A549 (cell line): ENCODE measurements around the gene RUVBL1.
"Not testable (repeated sequence)": the region's sequence is repeated elsewhere in the genome, so short reads cannot be mapped to it uniquely, and the experiment has no call there.

Source experiments
- ATOH8 ChIP-seq: fragments of 250-450 bp; sonication (Bioruptor Pico); IDR thresholded peaks from 2 replicates; pipeline ENCODE4 v1.5.0; 2020; ENCODE audit warnings: low read depth, mild to moderate bottlenecking, moderate library complexity
- CTCF ChIP-seq: fragments of >200 bp; sonication (Bioruptor Twin); formaldehyde crosslinking; IDR thresholded peaks from 3 replicates; pipeline ENCODE4 v1.5.1; 2016
- HMGXB4 ChIP-seq: fragments of 250-450 bp; sonication (Bioruptor Pico); IDR thresholded peaks from 2 replicates; pipeline ENCODE4 v1.5.0; 2021; ENCODE audit warnings: mild to moderate bottlenecking, moderate library complexity, borderline replicate concordance
- MAFK ChIP-seq: fragments of 450-650 bp; IDR thresholded peaks from 2 replicates; pipeline ENCODE4 v1.6.1; 2014; ENCODE audit not compliant: partially characterized antibody
- NR3C1 ChIP-seq: fragments of >200 bp; sonication (Bioruptor Twin); formaldehyde crosslinking; IDR thresholded peaks from 3 replicates; pipeline ENCODE4 v1.6.1; 2017
- PBX3 ChIP-seq: IDR thresholded peaks from 2 replicates; pipeline ENCODE4 v1.6.1; 2012
- POLR2A ChIP-seq: IDR thresholded peaks from 2 replicates; pipeline ENCODE4 v1.6.1; 2012; ENCODE audit warnings: mild to moderate bottlenecking, low read length
- POLR2AphosphoS2 ChIP-seq: conservative IDR thresholded peaks from 2 replicates; pipeline ENCODE4 v1.6.1; 2012; ENCODE audit warnings: low read length, improper control_type of control experiment, inconsistent platforms

GRCh38 chr3:128154354-128154753 lies 30.7 kb upstream of the RUVBL1 start:
- TF ChIP-seq POLR2AphosphoS2; POLR2A; CTCF; ATOH8 (CRISPR knock-in tag); PBX3; NR3C1; HMGXB4 (CRISPR knock-in tag); MAFK: not testable (repeated sequence)
